Tibial nerve (tissue), 4 donors: Measurements from ENCODE around the gene GRM8. TPM values are rescaled to one million over a fixed set of nuclear protein-coding genes. Genes with fewer than 3 reads are reported as not detected.

ENCODE experiments used
- DNase-seq, 2 donors: peaks; one replicate each; pipeline ENCODE4 v3.0.0-alpha.2; 2019; ENCODE audit warnings: low spot score in 2 of 2
- H3K27ac ChIP-seq, 4 donors: fragments of 200-600 bp; sonication (generic) in 3 of 4; one replicate each; pipeline ENCODE4 v1.5.1; 2017 to 2019; ENCODE audit warnings: mild to moderate bottlenecking in 1 of 4
- H3K27me3 ChIP-seq, 2 donors: fragments of 200-600 bp; sonication (generic) in 1 of 2; one replicate each; pipeline versions ENCODE4 v1.5.1 to v1.6.0; 2017 to 2019
- H3K36me3 ChIP-seq, 3 donors: fragments of 200-600 bp; sonication (generic); one replicate each; pipeline ENCODE4 v1.5.1; 2018 to 2019
- H3K4me1 ChIP-seq, 4 donors: fragments of 200-600 bp; sonication (generic) in 3 of 4; one replicate each; pipeline ENCODE4 v1.5.1; 2017 to 2019
- H3K4me3 ChIP-seq, 4 donors: fragments of 200-600 bp; sonication (generic) in 3 of 4; one replicate each; pipeline ENCODE4 v1.5.1; 2017 to 2019; ENCODE audit warnings: mild to moderate bottlenecking in 1 of 4, moderate library complexity in 1 of 4
- H3K9me3 ChIP-seq, 4 donors: fragments of 200-600 bp; sonication (generic) in 3 of 4; one replicate each; pipeline ENCODE4 v1.5.1; 2017 to 2019
- CTCF ChIP-seq, 5 experiments: fragments of 200-600 bp in 3 of 5; fragments of 450-650 bp in 2 of 5; sonication (generic) in 3 of 5; IDR thresholded peaks; one replicate each; pipeline ENCODE4 v1.5.1; 2016 to 2019; ENCODE audit warnings: antibody characterized with exemption in 5 of 5, mild to moderate bottlenecking in 3 of 5, moderate library complexity in 2 of 5
- EP300 ChIP-seq, 2 donors: sonication (generic); formaldehyde crosslinking; IDR thresholded peaks; one replicate each; pipeline ENCODE4 v1.6.1; 2017; ENCODE audit warnings: antibody characterized with exemption in 2 of 2, mild to moderate bottlenecking in 1 of 2
- POLR2A ChIP-seq, 2 donors: fragments of 450-650 bp; IDR thresholded peaks; one replicate each; pipeline ENCODE4 v1.6.1; 2017; ENCODE audit warnings: antibody characterized with exemption in 2 of 2, mild to moderate bottlenecking in 2 of 2, moderate library complexity in 2 of 2
- WGBS, 2 donors: methylation state at CpG; one replicate each; pipeline ENCODE4 v1.1.5; 2018; 5-methylcytosine and 5-hydroxymethylcytosine counted together
- total RNA-seq, 4 donors: library from RNA; depleted of rRNA; stranded (reverse); fragments of >200 nt; gene quantifications; one replicate each; pipeline ENCODE4 v1.1.0, GENCODE V29; 2016

Gene GRM8
- total RNA-seq, 4 donors from 2014 or later = 0.59 to 1.5 (median 1.1) TPM

DNA sequence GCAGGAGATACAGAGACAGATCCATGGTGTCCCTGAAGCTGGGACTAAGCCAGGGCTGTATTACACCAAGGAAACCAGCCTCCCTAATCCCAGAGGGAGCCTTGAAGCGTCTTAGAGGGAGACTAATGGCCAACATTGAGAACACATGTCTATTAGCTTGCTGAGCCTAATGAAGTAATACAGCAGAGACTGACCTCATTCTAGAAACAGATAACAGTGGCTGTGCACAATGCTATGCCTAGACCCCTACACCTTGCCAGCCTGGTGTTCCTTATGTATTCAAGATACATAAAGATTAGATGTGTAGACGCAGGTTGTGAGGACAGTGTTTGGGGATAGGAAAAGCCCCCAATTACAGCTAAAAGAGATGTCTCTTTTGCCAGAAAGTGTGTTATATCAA is 19.1 kb downstream of the GRM8 start:
- 73 to 82% methylated on average over 2 of the region's 2 CpGs for WGBS, 2 donors
- no peak overlapping the region for H3K4me3 ChIP-seq
- no peaks in the 10 kb centered on the region for H3K9me3 ChIP-seq
- H3K36me3 ChIP-seq = no peaks in the 10 kb centered on the region
- no peak for TF ChIP-seq EP300 (IDR thresholded peaks at IDR 0.05)
- no peak for TF ChIP-seq POLR2A (IDR thresholded peaks at IDR 0.05)
- TF ChIP-seq CTCF (IDR thresholded peaks at IDR 0.05) = no peak
- no peak for DNase-seq
- no peak overlapping the region for H3K27ac ChIP-seq
- H3K27me3 ChIP-seq = peaks cover 0 to 5% of the 10 kb centered on the region in 2 donors
- H3K4me1 ChIP-seq = no peaks in the 10 kb centered on the region

GRCh38 chr7:127231415-127231814 is 21.3 kb downstream of the GRM8 start:
- no peaks in the 10 kb centered on the region for H3K4me1 ChIP-seq
- no peak overlapping the region for H3K4me3 ChIP-seq
- H3K27me3 ChIP-seq = peaks cover 0 to 12% of the 10 kb centered on the region in 2 donors
- H3K36me3 ChIP-seq = no peaks in the 10 kb centered on the region
- no peaks in the 10 kb centered on the region for H3K9me3 ChIP-seq
- DNase-seq = no peak
- H3K27ac ChIP-seq = no peak overlapping the region
- TF ChIP-seq POLR2A (IDR thresholded peaks at IDR 0.05) (no peak), EP300 (IDR thresholded peaks at IDR 0.05) (no peak), CTCF (IDR thresholded peaks at IDR 0.05) (no peak)

DNA sequence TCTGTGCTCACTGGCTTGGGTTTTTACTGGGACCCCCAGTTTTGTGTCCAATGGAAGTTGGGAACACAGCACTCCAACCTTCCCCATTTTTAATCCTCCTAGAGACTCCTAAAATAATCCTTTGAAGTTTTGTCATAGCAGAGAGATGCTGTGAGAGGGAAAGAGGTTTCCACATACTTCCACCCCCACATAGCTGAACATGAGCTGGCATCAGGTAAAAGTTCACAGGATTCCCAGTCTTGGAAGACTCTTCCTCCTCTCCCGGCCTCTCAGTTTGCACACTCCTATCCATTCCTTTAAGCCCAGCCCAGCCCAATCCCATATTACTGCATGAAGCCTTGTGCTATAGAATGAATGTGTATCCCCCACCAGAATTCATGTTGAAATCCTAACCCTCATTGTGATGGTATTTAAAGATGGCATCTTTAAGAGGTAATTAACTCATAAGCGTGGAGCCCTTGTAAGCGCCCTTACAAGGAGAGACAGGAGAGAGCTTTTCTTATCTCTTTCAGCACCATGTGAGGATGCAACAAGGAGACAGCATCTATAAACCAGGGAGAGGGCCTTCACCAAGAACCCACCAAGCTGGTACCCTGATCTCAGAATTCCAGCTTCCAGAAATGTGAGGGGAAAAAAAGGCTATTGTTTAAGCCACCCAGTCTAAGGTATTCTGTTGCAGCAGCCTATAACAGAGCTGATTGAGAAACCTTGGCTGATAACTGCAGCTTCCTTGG is 22.4 kb downstream of the GRM8 start:
- WGBS, 2 donors = 86 to 90% methylated on average over 3 of the region's 3 CpGs

DNA sequence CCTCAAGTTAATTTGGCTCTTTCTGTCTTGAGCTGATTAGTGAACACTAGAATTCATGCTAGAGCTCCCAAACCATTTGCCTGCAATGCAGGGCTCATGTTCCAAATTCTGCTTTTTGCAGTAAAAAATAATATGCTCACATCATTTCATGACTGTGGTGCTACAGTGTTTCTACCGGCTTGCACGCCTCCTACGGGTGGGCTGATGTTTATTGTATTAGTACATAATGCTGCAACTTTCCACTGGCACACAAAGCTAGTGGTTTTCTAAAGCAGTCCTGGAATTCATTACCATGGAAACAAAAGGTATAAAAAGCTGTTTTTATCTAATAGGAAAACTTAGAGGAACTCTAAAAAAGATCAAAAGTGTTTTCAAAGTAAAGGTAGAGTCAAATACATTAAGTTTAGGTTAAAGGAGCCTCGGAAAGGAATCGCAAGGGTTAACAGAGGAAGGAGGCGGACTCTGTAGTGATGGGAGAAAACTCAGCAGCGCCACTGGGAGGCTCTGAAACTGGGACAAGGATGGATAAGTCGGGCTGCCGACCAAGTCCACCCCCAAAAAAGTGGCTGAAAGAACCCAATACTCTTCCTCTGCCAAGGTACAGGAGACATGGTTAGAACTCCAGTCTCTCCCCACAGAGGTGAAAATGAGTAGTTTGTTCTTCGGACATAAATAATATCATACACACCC is 25.9 kb downstream of the GRM8 start:
- TF ChIP-seq CTCF (IDR thresholded peaks at IDR 0.05) = no peak
- no peak for TF ChIP-seq POLR2A (IDR thresholded peaks at IDR 0.05)
- TF ChIP-seq EP300 (IDR thresholded peaks at IDR 0.05) = no peak
- Histone ChIP-seq H3K27me3 (peaks cover 0 to 25% of the 10 kb centered on the region in 2 donors), H3K36me3 (no peaks in the 10 kb centered on the region), H3K9me3 (no peaks in the 10 kb centered on the region), H3K27ac (no peak overlapping the region), H3K4me1 (no peaks in the 10 kb centered on the region), H3K4me3 (no peak overlapping the region)
- no peak for DNase-seq
- WGBS, 2 donors = 25 to 29% methylated on average over 10 of the region's 10 CpGs

More for the DNA sequence above, 22.4 kb downstream of the GRM8 start:
- Histone ChIP-seq H3K36me3 (no peaks in the 10 kb centered on the region), H3K9me3 (no peaks in the 10 kb centered on the region), H3K27me3 (peaks cover 0 to 21% of the 10 kb centered on the region in 2 donors), H3K4me3 (no peak overlapping the region), H3K4me1 (no peaks in the 10 kb centered on the region), H3K27ac (no peak overlapping the region)
- DNase-seq = no peak
- TF ChIP-seq POLR2A (IDR thresholded peaks at IDR 0.05) (no peak), EP300 (IDR thresholded peaks at IDR 0.05) (no peak), CTCF (IDR thresholded peaks at IDR 0.05) (no peak)

- Histone ChIP-seq H3K4me3 (no peak overlapping the region), H3K27me3 (peaks cover 0 to 16% of the 10 kb centered on the region in 2 donors), H3K27ac (no peak overlapping the region), H3K9me3 (no peaks in the 10 kb centered on the region), H3K4me1 (no peaks in the 10 kb centered on the region), H3K36me3 (no peaks in the 10 kb centered on the region)
- TF ChIP-seq CTCF (IDR thresholded peaks at IDR 0.05) = no peak
- WGBS, 2 donors = 31 to 79% methylated on average over 1 of the region's 1 CpG
- no peak for DNase-seq
These were observed 31.0 kb downstream of the GRM8 start for GRCh38 chr7:127221731-127222130.
